GM12872 (cell line): ENCODE data around the gene EMP3.

Experiments used
- CTCF ChIP-seq: IDR thresholded peaks from 3 replicates; pipeline ENCODE4 v1.5.1; 2011; ENCODE audit warnings: low read depth, mild to moderate bottlenecking, low read length, moderate library complexity; ENCODE audit not compliant: insufficient read depth

Gene EMP3

GRCh38 chr19:48325265-48325910 is at the start of gene EMP3:
Gene EMP3 (plus strand): TSS chr19:48325552. CDS start chr19:48326845, 1,293 bp downstream.
- no peak for TF ChIP-seq CTCF

GRCh38 chr19:48279747-48280146 is 45.6 kb upstream of the EMP3 start:
- TF ChIP-seq CTCF, result no peak

GRCh38 chr19:48283908-48284307 is 41.4 kb upstream of the EMP3 start:
- no peak for TF ChIP-seq CTCF

- TF ChIP-seq CTCF, result no peak
These were observed 40.5 kb upstream of the EMP3 start for GRCh38 chr19:48284896-48285295.

GRCh38 chr19:48287748-48288147 is 37.6 kb upstream of the EMP3 start:
- no peak for TF ChIP-seq CTCF

GRCh38 chr19:48290401-48290770 is 35.0 kb upstream of the EMP3 start:
- TF ChIP-seq CTCF, result no peak

GRCh38 chr19:48290771-48291488 is 34.4 kb upstream of the EMP3 start:
- TF ChIP-seq CTCF, result peak; percentile 97
